ENCODE measurements around the gene ACSL3. TPM values are rescaled to one million over a fixed set of nuclear protein-coding genes. Genes with fewer than 3 reads are reported as not detected.

Gene ACSL3
- total and polyA plus RNA-seq, 9 donors: 28.3 to 55.9 (median 48.2) TPM

DNA sequence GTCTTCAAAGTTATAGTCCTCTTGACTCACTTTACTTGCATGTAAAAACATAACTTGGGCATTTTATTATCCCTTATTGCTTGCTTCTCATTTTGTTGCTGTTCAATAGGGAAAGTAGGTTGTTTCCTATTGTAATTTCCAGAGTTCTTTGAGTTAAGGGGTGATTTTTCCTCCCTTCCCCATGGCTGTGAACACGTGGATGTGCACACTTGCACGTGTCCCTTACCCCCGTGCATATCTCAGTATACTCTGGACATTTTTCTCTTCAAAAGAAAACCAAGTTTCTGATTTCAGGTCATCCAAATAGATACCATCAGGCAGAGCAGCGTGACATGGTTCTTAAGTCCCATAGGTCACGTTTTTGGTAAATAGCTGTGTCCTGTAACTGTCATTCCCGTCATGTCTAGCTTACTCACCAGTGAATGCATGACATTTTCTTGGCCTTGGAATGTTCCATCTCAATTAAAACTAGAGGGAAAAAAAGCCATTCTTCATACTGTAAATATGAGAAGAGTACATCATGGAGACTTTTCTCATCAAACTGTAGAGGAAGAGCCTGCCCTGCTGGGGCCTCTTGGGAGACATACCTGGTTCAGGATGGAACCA lies 107.8 kb downstream of the ACSL3 start:
- Histone ChIP-seq H3K27me3 (ENCODE audit: control insufficient read depth, insufficient read depth, low read length) (no peaks in the 10 kb centered on the region), H3K9me3 (replicated peaks; ENCODE audit: control insufficient read depth, low read depth, low read length) (no peaks in the 10 kb centered on the region), H3K4me1 (ENCODE audit: control insufficient read depth, insufficient read depth, low read length) (peaks cover 4% of the 10 kb centered on the region), H3K27ac (ENCODE audit: low read length) (no peak overlapping the region), H3K36me3 (ENCODE audit: control insufficient read depth, insufficient read depth, low read length) (no peaks in the 10 kb centered on the region), H3K4me3 (ENCODE audit: low read length) (no peak overlapping the region)
- DNase-seq: no peak
- 76% methylated on average over 4 of the region's 6 CpGs for WGBS (ENCODE audit: insufficient coverage)

- Histone ChIP-seq H3K27ac (ENCODE audit: low read length) (no peak overlapping the region), H3K27me3 (ENCODE audit: control insufficient read depth, insufficient read depth, low read length) (no peaks in the 10 kb centered on the region), H3K9me3 (replicated peaks; ENCODE audit: control insufficient read depth, low read depth, low read length) (no peaks in the 10 kb centered on the region), H3K4me1 (ENCODE audit: control insufficient read depth, insufficient read depth, low read length) (peaks cover 4% of the 10 kb centered on the region), H3K4me3 (ENCODE audit: low read length) (no peak overlapping the region), H3K36me3 (ENCODE audit: control insufficient read depth, insufficient read depth, low read length) (no peaks in the 10 kb centered on the region)
- DNase-seq: no peak
- WGBS (ENCODE audit: insufficient coverage): no CpG with 5 or more reads among the region's 3 CpGs
These were observed 108.7 kb downstream of the ACSL3 start for GRCh38 chr2:222969491-222969890.

DNA sequence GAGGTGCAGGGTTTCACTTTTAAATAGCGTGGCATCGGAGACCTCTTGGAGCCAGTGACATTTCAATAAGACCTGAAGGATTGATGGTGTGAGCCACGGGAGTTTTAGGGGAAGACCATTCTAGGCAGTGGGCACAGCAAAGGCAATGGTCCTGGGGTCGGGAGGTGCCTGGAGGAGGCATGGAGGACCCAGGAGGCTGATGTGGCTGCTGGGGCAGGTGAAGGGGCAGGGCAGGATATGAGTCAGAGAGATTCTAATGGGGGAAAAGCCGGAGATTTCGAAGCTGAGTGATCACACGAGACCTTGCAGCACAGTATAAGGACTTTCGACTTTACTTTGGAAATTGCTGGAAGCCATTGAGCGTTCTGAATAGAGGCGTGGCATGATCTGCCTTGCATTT lies 111.6 kb downstream of the ACSL3 start:
- H3K9me3 ChIP-seq (replicated peaks; ENCODE audit: control insufficient read depth, low read depth, low read length): no peaks in the 10 kb centered on the region
- no peaks in the 10 kb centered on the region for H3K36me3 ChIP-seq (ENCODE audit: control insufficient read depth, insufficient read depth, low read length)
- 76% methylated on average over 10 of the region's 10 CpGs for WGBS (ENCODE audit: insufficient coverage)
- H3K4me3 ChIP-seq (ENCODE audit: low read length): no peak overlapping the region
- no peaks in the 10 kb centered on the region for H3K27me3 ChIP-seq (ENCODE audit: control insufficient read depth, insufficient read depth, low read length)
- H3K4me1 ChIP-seq (ENCODE audit: control insufficient read depth, insufficient read depth, low read length): peaks cover 4% of the 10 kb centered on the region
- no peak overlapping the region for H3K27ac ChIP-seq (ENCODE audit: low read length)
- DNase-seq: no peak

DNA sequence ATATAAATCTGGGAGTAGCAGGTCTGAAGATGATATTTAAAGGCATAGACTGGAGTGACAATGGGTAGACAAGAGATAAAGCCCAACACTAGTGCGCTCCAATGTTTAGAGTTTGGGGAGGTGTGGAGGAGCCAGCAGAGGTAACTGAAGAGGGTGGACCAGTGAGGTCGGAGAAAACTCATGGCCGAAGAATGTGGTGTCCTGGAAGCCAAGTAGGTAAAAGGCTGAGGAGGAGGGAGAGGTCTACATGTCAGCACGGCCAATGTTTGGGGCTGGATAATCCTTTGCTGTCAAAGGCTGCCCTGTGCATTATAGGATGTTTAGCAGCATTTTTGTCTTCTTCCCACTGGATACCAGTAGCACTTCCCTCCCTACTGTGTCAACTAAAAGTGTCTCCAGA lies 112.4 kb downstream of the ACSL3 start:
- Histone ChIP-seq H3K4me1 (ENCODE audit: control insufficient read depth, insufficient read depth, low read length) (peaks cover 4% of the 10 kb centered on the region), H3K27ac (ENCODE audit: low read length) (no peak overlapping the region), H3K36me3 (ENCODE audit: control insufficient read depth, insufficient read depth, low read length) (no peaks in the 10 kb centered on the region), H3K9me3 (replicated peaks; ENCODE audit: control insufficient read depth, low read depth, low read length) (no peaks in the 10 kb centered on the region), H3K27me3 (ENCODE audit: control insufficient read depth, insufficient read depth, low read length) (no peaks in the 10 kb centered on the region), H3K4me3 (ENCODE audit: low read length) (no peak overlapping the region)
- DNase-seq: no peak
- 84% methylated on average over 4 of the region's 4 CpGs for WGBS (ENCODE audit: insufficient coverage)

GRCh38 chr2:222973733-222974132 lies 112.9 kb downstream of the ACSL3 start:
- no peak overlapping the region for H3K4me3 ChIP-seq (ENCODE audit: low read length)
- no peak for DNase-seq
- peaks cover 4% of the 10 kb centered on the region for H3K4me1 ChIP-seq (ENCODE audit: control insufficient read depth, insufficient read depth, low read length)
- H3K9me3 ChIP-seq (replicated peaks; ENCODE audit: control insufficient read depth, low read depth, low read length): no peaks in the 10 kb centered on the region
- WGBS (ENCODE audit: insufficient coverage): no CpG with 5 or more reads among the region's 2 CpGs
- no peak overlapping the region for H3K27ac ChIP-seq (ENCODE audit: low read length)
- no peaks in the 10 kb centered on the region for H3K36me3 ChIP-seq (ENCODE audit: control insufficient read depth, insufficient read depth, low read length)
- H3K27me3 ChIP-seq (ENCODE audit: control insufficient read depth, insufficient read depth, low read length): no peaks in the 10 kb centered on the region

DNA sequence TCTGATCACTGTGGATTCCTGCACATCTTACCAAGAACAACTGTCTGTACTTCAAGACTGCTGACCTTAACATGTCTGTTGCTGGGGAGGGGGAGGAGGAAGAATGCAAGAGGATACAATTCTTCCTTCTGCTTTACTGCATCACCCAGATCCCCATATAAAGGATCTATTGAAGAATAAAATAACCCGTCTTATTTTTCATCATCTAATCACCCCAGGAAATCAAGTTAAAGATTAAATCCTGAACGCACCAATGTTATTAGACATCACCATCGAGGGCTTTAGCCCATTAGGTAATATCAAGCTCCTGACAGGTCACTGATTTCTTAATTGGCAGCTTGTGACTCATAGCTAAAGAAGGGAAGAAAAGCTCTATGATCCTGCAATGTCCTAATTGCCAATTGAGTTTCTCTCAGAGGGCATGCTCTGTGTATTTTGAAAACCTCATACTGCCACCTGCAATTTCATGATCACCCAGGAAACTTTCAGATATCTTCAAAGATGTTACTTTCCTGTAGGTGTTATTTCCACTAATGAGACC lies 115.8 kb downstream of the ACSL3 start:
- 80% methylated on average over 1 of the region's 3 CpGs for WGBS (ENCODE audit: insufficient coverage)
- Histone ChIP-seq H3K27me3 (ENCODE audit: control insufficient read depth, insufficient read depth, low read length) (no peaks in the 10 kb centered on the region), H3K4me3 (ENCODE audit: low read length) (no peak overlapping the region), H3K27ac (ENCODE audit: low read length) (no peak overlapping the region), H3K36me3 (ENCODE audit: control insufficient read depth, insufficient read depth, low read length) (no peaks in the 10 kb centered on the region), H3K9me3 (replicated peaks; ENCODE audit: control insufficient read depth, low read depth, low read length) (no peaks in the 10 kb centered on the region), H3K4me1 (ENCODE audit: control insufficient read depth, insufficient read depth, low read length) (peaks cover 4% of the 10 kb centered on the region)
- DNase-seq: no peak

- no peaks in the 10 kb centered on the region for H3K36me3 ChIP-seq (ENCODE audit: control insufficient read depth, insufficient read depth, low read length)
- no peak for DNase-seq
- no peaks in the 10 kb centered on the region for H3K27me3 ChIP-seq (ENCODE audit: control insufficient read depth, insufficient read depth, low read length)
- 100% methylated on average over 2 of the region's 5 CpGs for WGBS (ENCODE audit: insufficient coverage)
- no peak overlapping the region for H3K4me3 ChIP-seq (ENCODE audit: low read length)
- H3K4me1 ChIP-seq (ENCODE audit: control insufficient read depth, insufficient read depth, low read length): no peaks in the 10 kb centered on the region
- H3K9me3 ChIP-seq (replicated peaks; ENCODE audit: control insufficient read depth, low read depth, low read length): no peaks in the 10 kb centered on the region
- H3K27ac ChIP-seq (ENCODE audit: low read length): no peak overlapping the region
These were observed 116.3 kb downstream of the ACSL3 start for GRCh38 chr2:222977121-222977520.

- Histone ChIP-seq H3K27ac (ENCODE audit: low read length) (no peak overlapping the region), H3K9me3 (replicated peaks; ENCODE audit: control insufficient read depth, low read depth, low read length) (no peaks in the 10 kb centered on the region)
- DNase-seq: no peak
These were observed 118.0 kb downstream of the ACSL3 start for GRCh38 chr2:222978850-222979249.

GRCh38 chr2:222979484-222979883 lies 118.6 kb downstream of the ACSL3 start:
- 100% methylated on average over 1 of the region's 3 CpGs for WGBS (ENCODE audit: insufficient coverage)
- Histone ChIP-seq H3K27ac (ENCODE audit: low read length) (no peak overlapping the region), H3K4me1 (ENCODE audit: control insufficient read depth, insufficient read depth, low read length) (no peaks in the 10 kb centered on the region), H3K4me3 (ENCODE audit: low read length) (no peak overlapping the region), H3K36me3 (ENCODE audit: control insufficient read depth, insufficient read depth, low read length) (no peaks in the 10 kb centered on the region), H3K9me3 (replicated peaks; ENCODE audit: control insufficient read depth, low read depth, low read length) (no peaks in the 10 kb centered on the region), H3K27me3 (ENCODE audit: control insufficient read depth, insufficient read depth, low read length) (no peaks in the 10 kb centered on the region)
- DNase-seq: no peak

More at GRCh38 chr2:222978850-222979249, 118.0 kb downstream of the ACSL3 start:
- no peaks in the 10 kb centered on the region for H3K27me3 ChIP-seq (ENCODE audit: control insufficient read depth, insufficient read depth, low read length)
- H3K4me3 ChIP-seq (ENCODE audit: low read length): no peak overlapping the region
- no peaks in the 10 kb centered on the region for H3K36me3 ChIP-seq (ENCODE audit: control insufficient read depth, insufficient read depth, low read length)
- no peaks in the 10 kb centered on the region for H3K4me1 ChIP-seq (ENCODE audit: control insufficient read depth, insufficient read depth, low read length)

DNA sequence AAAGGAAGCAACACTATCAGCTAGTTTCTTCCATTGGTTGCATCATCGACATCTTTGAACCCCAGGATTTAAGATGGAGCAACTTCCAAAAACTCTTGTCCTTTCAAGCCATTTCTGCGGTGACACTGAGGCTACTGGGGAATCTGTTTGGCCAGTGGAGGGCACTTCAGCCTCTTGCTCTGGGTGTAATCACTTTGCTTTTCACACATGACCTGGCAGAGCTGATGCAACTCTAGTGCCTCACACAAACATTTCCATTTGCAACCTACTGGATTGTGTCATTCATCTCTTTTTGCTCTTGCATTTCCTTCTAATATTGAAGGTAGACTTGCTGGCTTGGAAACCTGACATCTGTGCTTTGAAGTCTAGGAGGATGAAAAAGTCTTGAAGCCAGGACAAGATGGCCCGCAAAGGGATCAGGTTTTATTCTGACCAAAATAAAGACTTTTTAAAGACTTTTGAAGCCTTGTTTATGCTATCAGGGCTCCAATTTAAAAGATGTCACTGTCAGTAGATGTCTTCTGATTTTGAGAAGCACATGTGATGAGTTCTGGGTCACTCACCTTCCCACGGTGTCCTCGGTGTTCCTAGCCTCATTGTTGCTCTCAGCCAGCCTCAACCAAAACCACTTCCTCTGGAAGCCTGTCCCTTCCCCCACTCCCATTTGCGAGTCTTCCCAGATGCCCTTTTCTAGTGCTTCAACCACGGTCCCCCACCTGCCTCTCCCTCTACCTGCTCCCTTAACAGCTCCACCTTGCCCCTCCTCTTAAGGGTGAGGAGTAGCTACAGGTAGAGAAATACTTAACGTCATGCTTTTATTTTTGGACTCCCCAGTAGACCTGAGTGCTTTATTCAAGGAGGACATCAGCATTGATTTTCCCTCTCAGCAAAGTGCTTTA lies 121.4 kb downstream of the ACSL3 start:
- H3K27me3 ChIP-seq (ENCODE audit: control insufficient read depth, insufficient read depth, low read length): no peaks in the 10 kb centered on the region
- peak; percentile 59 for DNase-seq
- H3K9me3 ChIP-seq (replicated peaks; ENCODE audit: control insufficient read depth, low read depth, low read length): no peaks in the 10 kb centered on the region
- H3K4me1 ChIP-seq (ENCODE audit: control insufficient read depth, insufficient read depth, low read length): no peaks in the 10 kb centered on the region
- H3K4me3 ChIP-seq (ENCODE audit: low read length): no peak overlapping the region
- 82% methylated on average over 3 of the region's 8 CpGs for WGBS (ENCODE audit: insufficient coverage)
- no peaks in the 10 kb centered on the region for H3K36me3 ChIP-seq (ENCODE audit: control insufficient read depth, insufficient read depth, low read length)
- no peak overlapping the region for H3K27ac ChIP-seq (ENCODE audit: low read length)

Measured in muscle of leg (tissue), 11 donors.